DND-41 (cell line): ENCODE measurements around the gene PPP3R1.

ENCODE experiments used
- ATAC-seq: fragments of 200-7000 bp; cut with Tn5 transposase; 3 replicates; pipeline ENCODE4 v1.9.1; 2021; ENCODE audit warnings: low read depth; ENCODE audit not compliant: insufficient read depth
- DNase-seq: peaks from one replicate; pipeline ENCODE4 v3.0.0-alpha.2; 2020
- H2AFZ ChIP-seq: 2 replicates; pipeline ENCODE4 v1.6.0; 2012; ENCODE audit warnings: low read depth, low read length
- H3K27ac ChIP-seq: 2 replicates; pipeline ENCODE4 v1.5.1; 2012; ENCODE audit warnings: low read length, inconsistent platforms
- H3K27me3 ChIP-seq: fragments of 200-600 bp; sonication (generic); 2 replicates; pipeline ENCODE4 v1.6.0; 2012; ENCODE audit warnings: low read length, mild to moderate bottlenecking, inconsistent platforms; ENCODE audit not compliant: insufficient read depth, poor library complexity
- H3K36me3 ChIP-seq: 2 replicates; pipeline ENCODE4 v1.5.1; 2012; ENCODE audit warnings: low read length, inconsistent platforms; ENCODE audit not compliant: insufficient read depth
- H3K4me1 ChIP-seq: 2 replicates; pipeline ENCODE4 v1.5.1; 2012; ENCODE audit warnings: mild to moderate bottlenecking, low read length; ENCODE audit not compliant: insufficient read depth
- H3K4me2 ChIP-seq: 2 replicates; pipeline ENCODE4 v1.6.0; 2012; ENCODE audit warnings: mild to moderate bottlenecking, moderate library complexity, low read length, inconsistent platforms; ENCODE audit not compliant: insufficient read depth
- H3K4me3 ChIP-seq, 2 experiments: fragments of 200-600 bp in 1 of 2; shearing (Covaris generic) in 1 of 2; 2 replicates each; pipeline ENCODE4 v1.5.1; 2012 to 2016; ENCODE audit warnings: inconsistent platforms in 2 of 2, low read length in 2 of 2, mild to moderate bottlenecking in 2 of 2, low read depth in 1 of 2, moderate library complexity in 1 of 2
- H3K79me2 ChIP-seq: 2 replicates; pipeline ENCODE4 v1.6.0; 2012; ENCODE audit warnings: low read length, inconsistent platforms; ENCODE audit not compliant: insufficient read depth
- H3K9ac ChIP-seq: 2 replicates; pipeline ENCODE4 v1.6.0; 2012; ENCODE audit warnings: low read depth, mild to moderate bottlenecking, inconsistent platforms, low read length, moderate library complexity
- H3K9me3 ChIP-seq: 2 replicates; pipeline ENCODE4 v1.5.1; 2012; ENCODE audit warnings: low read length, moderate library complexity, mild to moderate bottlenecking, inconsistent platforms; ENCODE audit not compliant: insufficient read depth, severe bottlenecking
- H4K20me1 ChIP-seq: 2 replicates; pipeline ENCODE4 v1.6.0; 2012; ENCODE audit warnings: low read length; ENCODE audit not compliant: insufficient read depth
- CTCF ChIP-seq: IDR thresholded peaks from 2 replicates; pipeline ENCODE4 v1.5.1; 2012; ENCODE audit warnings: borderline replicate concordance, low read length, moderate library complexity, mild to moderate bottlenecking; ENCODE audit not compliant: poor library complexity, severe bottlenecking; ENCODE audit errors: extremely low read depth
- EZH2 ChIP-seq: IDR thresholded peaks from 3 replicates; pipeline ENCODE4 v1.6.1; 2012; ENCODE audit warnings: borderline replicate concordance, low read depth, mild to moderate bottlenecking, moderate library complexity, low read length, inconsistent platforms; ENCODE audit not compliant: severe bottlenecking

The PPP3R1 gene

GRCh38 chr2:68234405-68234804 is 17.9 kb downstream of the PPP3R1 start:
- H3K4me3 ChIP-seq = no peak overlapping the region
- H4K20me1 ChIP-seq = peaks cover 94% of the 10 kb centered on the region
- no peak overlapping the region for H3K9ac ChIP-seq
- H3K79me2 ChIP-seq = peaks cover 99% of the 10 kb centered on the region
- no peaks in the 10 kb centered on the region for H3K27me3 ChIP-seq
- H2AFZ ChIP-seq = no peak overlapping the region
- ATAC-seq (no peak), DNase-seq (no peak)
- H3K4me2 ChIP-seq = no peak overlapping the region
- H3K4me1 ChIP-seq = no peaks in the 10 kb centered on the region; the same call in 1 of the 2 replicates
- H3K27ac ChIP-seq = no peak overlapping the region
- no peak for TF ChIP-seq EZH2
- no peak for TF ChIP-seq CTCF
- H3K9me3 ChIP-seq = no peaks in the 10 kb centered on the region
- H3K36me3 ChIP-seq = peaks cover 4% of the 10 kb centered on the region; the same call in 1 of the 2 replicates

- no peak overlapping the region for H3K27ac ChIP-seq
Measured at GRCh38 chr2:68231061-68231372, 21.3 kb downstream of the PPP3R1 start.

GRCh38 chr2:68230241-68231060 is 21.9 kb downstream of the PPP3R1 start:
- Histone ChIP-seq H3K36me3 (peaks cover 4% of the 10 kb centered on the region; the same call in 1 of the 2 replicates), H3K79me2 (peaks cover 99% of the 10 kb centered on the region), H2AFZ (no peak overlapping the region), H3K4me1 (no peaks in the 10 kb centered on the region), H3K9ac (no peak overlapping the region), H3K9me3 (no peaks in the 10 kb centered on the region), H3K27ac (no peak overlapping the region), H3K27me3 (no peaks in the 10 kb centered on the region), H3K4me2 (no peak overlapping the region), H4K20me1 (peaks cover 93% of the 10 kb centered on the region), H3K4me3 (no peak overlapping the region)
- TF ChIP-seq CTCF (no peak), EZH2 (no peak)
- DNase-seq (no peak), ATAC-seq (no peak)

More at GRCh38 chr2:68231061-68231372, 21.3 kb downstream of the PPP3R1 start:
- Histone ChIP-seq H2AFZ (no peak overlapping the region), H3K79me2 (peaks cover 99% of the 10 kb centered on the region), H3K9me3 (no peaks in the 10 kb centered on the region), H4K20me1 (peaks cover 92% of the 10 kb centered on the region), H3K4me3 (no peak overlapping the region), H3K4me2 (no peak overlapping the region), H3K27me3 (no peaks in the 10 kb centered on the region), H3K4me1 (no peaks in the 10 kb centered on the region), H3K9ac (no peak overlapping the region), H3K36me3 (0 out of 2 replicates have a peak, but pooled peaks cover under 1% of the 10 kb centered on the region)
- TF ChIP-seq EZH2 (no peak), CTCF (no peak)
- no peak for DNase-seq
- no peak for ATAC-seq
